Neural cell (in vitro differentiated cells): ENCODE data around the gene RPS6KA2.

ENCODE experiments used
- CTCF ChIP-seq: fragments of 450-650 bp; IDR thresholded peaks from 2 replicates; pipeline ENCODE4 v1.5.1; 2014; ENCODE audit warnings: antibody characterized with exemption, mild to moderate bottlenecking, moderate library complexity; ENCODE audit not compliant: poor library complexity, severe bottlenecking
- POLR2AphosphoS5 ChIP-seq: IDR thresholded peaks from 2 replicates; pipeline ENCODE4 v1.6.1; 2012

DNA sequence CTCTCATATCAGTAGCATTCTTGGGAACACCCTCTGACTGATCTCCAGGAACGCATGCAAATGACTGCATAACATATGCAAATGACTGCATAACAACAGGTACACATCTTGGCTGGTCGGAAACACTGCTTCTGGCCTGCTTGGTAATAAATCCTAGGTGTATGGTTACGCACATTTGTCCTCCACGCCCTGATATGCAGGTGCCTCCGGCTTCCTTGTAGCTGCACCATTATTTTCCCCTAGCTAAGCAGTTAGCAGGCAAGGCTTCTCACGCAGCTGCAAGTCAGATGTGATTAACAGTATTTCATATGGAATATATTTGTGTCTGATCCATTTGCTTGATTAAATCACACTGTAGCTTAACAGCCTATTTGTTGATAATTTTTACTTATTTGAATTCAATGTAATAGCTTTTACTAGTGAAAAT, 5.9 kb downstream of the RPS6KA2 start:
- TF ChIP-seq CTCF: no peak
- TF ChIP-seq POLR2AphosphoS5: no peak
